K562 (cell line): Measurements from ENCODE around the gene XPR1. TPM values are rescaled to one million over a fixed set of nuclear protein-coding genes. Genes with fewer than 3 reads are reported as not detected.

Experiments used
- BCOR ChIP-seq: fragments of 450-650 bp; IDR thresholded peaks from 2 replicates; pipeline ENCODE4 v1.6.1; 2016
- CBFA2T2 ChIP-seq: fragments of 450-650 bp; conservative IDR thresholded peaks from 2 replicates; pipeline ENCODE4 v1.6.1; 2017; ENCODE audit warnings: mild to moderate bottlenecking
- CSDE1 ChIP-seq, 2 experiments: fragments of 450-650 bp; IDR thresholded peaks; 2 replicates each; pipeline ENCODE4 v1.6.1; 2016; ENCODE audit warnings: mild to moderate bottlenecking in 1 of 2
- ESRRA ChIP-seq: fragments of 450-650 bp; IDR thresholded peaks from 2 replicates; pipeline ENCODE4 v1.6.1; 2014; ENCODE audit warnings: low read depth, mild to moderate bottlenecking, moderate library complexity, borderline replicate concordance
- HCFC1 ChIP-seq: IDR thresholded peaks from 2 replicates; pipeline ENCODE4 v1.6.1; 2012; ENCODE audit warnings: low read depth, low read length, improper control_type of control experiment
- KAT2B ChIP-seq: IDR thresholded peaks from one replicate; pipeline ENCODE4 v1.6.1; 2012; ENCODE audit warnings: low read depth, mild to moderate bottlenecking, control low read depth, inconsistent platforms, low read length, moderate library complexity
- MEF2A ChIP-seq: IDR thresholded peaks from 2 replicates; pipeline ENCODE4 v1.6.1; 2011; ENCODE audit warnings: low read depth, mild to moderate bottlenecking, low read length, moderate library complexity; ENCODE audit not compliant: control insufficient read depth
- MIER1 ChIP-seq: fragments of 450-650 bp; IDR thresholded peaks from 2 replicates; pipeline ENCODE4 v1.6.1; 2016; ENCODE audit warnings: antibody characterized with exemption, mild to moderate bottlenecking, low read depth
- SMAD4 ChIP-seq: fragments of 250-450 bp; sonication (Bioruptor Pico); conservative IDR thresholded peaks from 2 replicates; pipeline ENCODE4 v1.8.0; 2021; ENCODE audit warnings: inconsistent platforms, mild to moderate bottlenecking, moderate library complexity
- SMARCA4 ChIP-seq: fragments of 450-650 bp; IDR thresholded peaks from 2 replicates; pipeline ENCODE4 v1.6.1; 2016
- ZBTB17 ChIP-seq: fragments of 450-650 bp; formaldehyde crosslinking; IDR thresholded peaks from 2 replicates; pipeline ENCODE4 v1.4.0; 2020; ENCODE audit warnings: mild to moderate bottlenecking
- ZBTB40 ChIP-seq, 2 experiments: fragments of 450-650 bp in 1 of 2; sonication (generic) in 1 of 2; formaldehyde crosslinking in 1 of 2; IDR thresholded peaks; 2 replicates each; pipeline versions ENCODE4 v1.7.1 to v1.9.0; 2016 to 2022; ENCODE audit warnings: inconsistent platforms in 1 of 2, mild to moderate bottlenecking in 1 of 2, missing genetic modification reagents in 1 of 2
- ZHX1 ChIP-seq: fragments of 150-350 bp; conservative IDR thresholded peaks from 2 replicates; pipeline ENCODE4 v1.6.1; 2014; ENCODE audit warnings: low read length
- ZNF263 ChIP-seq: sonication (generic); formaldehyde crosslinking; IDR thresholded peaks from 2 replicates; pipeline ENCODE4 v1.8.0; 2022; ENCODE audit warnings: mild to moderate bottlenecking, missing genetic modification reagents, borderline replicate concordance
- polyA plus RNA-seq, 8 experiments: library from polyadenylated mRNA; depleted of rRNA in 4 of 8; stranded (reverse) in 5 of 8; unstranded in 3 of 8; fragments of >200 nt; fragmentation: Nextera tagmentation in 2 of 8; fragmentation: Illumina TruSeq in 1 of 8; extraction: Ambion mirVana in 2 of 8; extraction: Trizol in 1 of 8; gene quantifications; 2 replicates each; pipeline versions ENCODE4 v1.2.1 to v1.2.3, GENCODE V29; 2011 to 2014; ENCODE audit warnings: inconsistent platforms in 1 of 8, missing spikeins in 1 of 8
- total RNA-seq, 7 experiments: library from RNA; depleted of rRNA in 6 of 7; stranded (reverse); fragments of >200 nt in 6 of 7; fragmentation: Illumina TruSeq in 2 of 7; extraction: Trizol in 2 of 7; gene quantifications; 2 replicates each; pipeline versions ENCODE4 v1.2.1 to v1.2.3, GENCODE V29; 2011 to 2021; ENCODE audit warnings: low replicate concordance in 1 of 7
- TF ChIP-seq, protein P1 (sequence below), 2 experiments: IDR thresholded peaks in 1 of 2; conservative IDR thresholded peaks in 1 of 2; 2 replicates each; pipeline ENCODE4 v1.6.1; 2016; ENCODE audit warnings: low read depth in 2 of 2, mild to moderate bottlenecking in 1 of 2, missing compliant biosample characterization in 1 of 2, missing genetic modification characterization in 1 of 2, moderate library complexity in 1 of 2

XPR1 gene
- total and polyA plus RNA-seq, 9 of the 15 experiments (the other 6 are each of a cell fraction or from before 2014, with no cell fraction given), result 3.0 to 66.2 (median 38.6) TPM

GRCh38 chr1:180815188-180815587 lies 183.4 kb downstream of the XPR1 start (continued):
- no peak for TF ChIP-seq ZBTB40 (IDR thresholded peaks at IDR 0.05)
- no peak for TF ChIP-seq ZBTB40 (CRISPR knock-in tag; IDR thresholded peaks at IDR 0.05)
- TF ChIP-seq BCOR, result no peak
- no peak for TF ChIP-seq ZNF263 (CRISPR knock-in tag)
- TF ChIP-seq CSDE1 (IDR thresholded peaks at IDR 0.05), result no peak
- TF ChIP-seq ZHX1, result no peak
- TF ChIP-seq MIER1, result no peak
- TF ChIP-seq, protein P1, sequence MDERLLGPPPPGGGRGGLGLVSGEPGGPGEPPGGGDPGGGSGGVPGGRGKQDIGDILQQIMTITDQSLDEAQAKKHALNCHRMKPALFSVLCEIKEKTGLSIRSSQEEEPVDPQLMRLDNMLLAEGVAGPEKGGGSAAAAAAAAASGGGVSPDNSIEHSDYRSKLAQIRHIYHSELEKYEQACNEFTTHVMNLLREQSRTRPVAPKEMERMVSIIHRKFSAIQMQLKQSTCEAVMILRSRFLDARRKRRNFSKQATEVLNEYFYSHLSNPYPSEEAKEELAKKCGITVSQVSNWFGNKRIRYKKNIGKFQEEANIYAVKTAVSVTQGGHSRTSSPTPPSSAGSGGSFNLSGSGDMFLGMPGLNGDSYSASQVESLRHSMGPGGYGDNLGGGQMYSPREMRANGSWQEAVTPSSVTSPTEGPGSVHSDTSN (CRISPR knock-in tag; IDR thresholded peaks at IDR 0.05; ENCODE audit: low read depth), result no peak
- TF ChIP-seq, protein P1 (tag; conservative IDR thresholded peaks at IDR 0.05; ENCODE audit: low read depth), result peak; percentile 84
- TF ChIP-seq SMARCA4, result peak; percentile 83
- no peak for TF ChIP-seq HCFC1
- TF ChIP-seq CBFA2T2, result peak; percentile 69
- no peak for TF ChIP-seq ESRRA
- no peak for TF ChIP-seq KAT2B
- no peak for TF ChIP-seq ZBTB17 (CRISPR knock-in tag)
- TF ChIP-seq MEF2A, result no peak
- no peak for TF ChIP-seq SMAD4 (CRISPR knock-in tag)
